GM19455 (cell line): Measurements from ENCODE around the gene DSC1.
"Not testable (repeated sequence)": the region's sequence is repeated elsewhere in the genome, so short reads cannot be mapped to it uniquely, and the experiment has no call there.

Experiments
- ATAC-seq: cut with Tn5 transposase; IDR thresholded peaks from one replicate; pipeline ENCODE4 v1.9.1; 2021; ENCODE audit not compliant: unreplicated experiment

DSC1 gene

GRCh38 chr18:31171144-31171839, 8.6 kb upstream of the DSC1 start:
- ATAC-seq, result no peak

- no peak for ATAC-seq
Observed at GRCh38 chr18:31170335-31170734, 7.7 kb upstream of the DSC1 start.

GRCh38 chr18:31162419-31162793, 250 bp downstream of the DSC1 start:
- no peak for ATAC-seq

- ATAC-seq, result no peak
Observed at GRCh38 chr18:31161757-31162418, 768 bp downstream of the DSC1 start.

- ATAC-seq, result no peak
Observed at GRCh38 chr18:31156821-31157763, 5.6 kb downstream of the DSC1 start.

- ATAC-seq, result no peak
Observed at GRCh38 chr18:31155498-31155897, 7.2 kb downstream of the DSC1 start.

GRCh38 chr18:31154181-31154580, 8.5 kb downstream of the DSC1 start:
- ATAC-seq, result no peak

GRCh38 chr18:31149351-31149750, 13.3 kb downstream of the DSC1 start:
- ATAC-seq, result no peak

GRCh38 chr18:31148600-31148999, 14.1 kb downstream of the DSC1 start:
- ATAC-seq, result no peak

GRCh38 chr18:31146809-31147208, 15.8 kb downstream of the DSC1 start:
- ATAC-seq, result no peak

GRCh38 chr18:31143025-31143424, 19.6 kb downstream of the DSC1 start:
- no peak for ATAC-seq

GRCh38 chr18:31138709-31139108, 23.9 kb downstream of the DSC1 start:
- ATAC-seq, result no peak

- no peak for ATAC-seq
Observed at GRCh38 chr18:31134988-31135529, 27.6 kb downstream of the DSC1 start.

GRCh38 chr18:31129398-31130115, 33.1 kb downstream of the DSC1 start:
- ATAC-seq, result no peak

GRCh38 chr18:31125878-31126277, 36.8 kb downstream of the DSC1 start:
- no peak for ATAC-seq

GRCh38 chr18:31123125-31123524, 39.5 kb downstream of the DSC1 start:
- ATAC-seq, result not testable (repeated sequence)

- no peak for ATAC-seq
Observed at GRCh38 chr18:31120594-31120993, 42.1 kb downstream of the DSC1 start.

- no peak for ATAC-seq
Observed at GRCh38 chr18:31116853-31117595, 45.6 kb downstream of the DSC1 start.

- no peak for ATAC-seq
Observed at GRCh38 chr18:31112804-31113203, 49.9 kb downstream of the DSC1 start.

- ATAC-seq, result no peak
Observed at GRCh38 chr18:31105733-31106132, 56.9 kb downstream of the DSC1 start.
